HG02870 (cell line): ENCODE data around the gene IGDCC3.

Experiments used
- ATAC-seq: cut with Tn5 transposase; IDR thresholded peaks from one replicate; pipeline ENCODE4 v1.9.1; 2021; ENCODE audit warnings: mild to moderate bottlenecking, moderate library complexity; ENCODE audit not compliant: unreplicated experiment

Gene IGDCC3

DNA sequence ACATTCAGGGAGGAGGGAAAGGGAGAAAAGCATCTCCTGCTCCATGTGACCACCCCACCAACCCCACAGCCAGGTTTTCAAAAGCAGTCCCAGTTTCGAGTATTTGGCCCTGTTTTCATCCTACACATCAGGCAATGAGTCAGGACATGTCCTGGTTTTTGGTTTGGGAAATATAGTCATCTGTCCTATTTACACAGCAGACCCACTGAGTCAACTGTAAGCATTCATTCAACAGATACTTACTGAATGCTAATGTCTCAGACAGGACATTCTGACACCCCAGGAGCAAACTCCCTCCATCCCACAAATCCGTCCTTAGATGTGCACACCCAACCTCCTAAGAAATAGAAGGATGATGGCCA, 32.9 kb downstream of the IGDCC3 start:
- ATAC-seq = no peak

GRCh38 chr15:65344214-65344913, 33.4 kb downstream of the IGDCC3 start:
- ATAC-seq = no peak

DNA sequence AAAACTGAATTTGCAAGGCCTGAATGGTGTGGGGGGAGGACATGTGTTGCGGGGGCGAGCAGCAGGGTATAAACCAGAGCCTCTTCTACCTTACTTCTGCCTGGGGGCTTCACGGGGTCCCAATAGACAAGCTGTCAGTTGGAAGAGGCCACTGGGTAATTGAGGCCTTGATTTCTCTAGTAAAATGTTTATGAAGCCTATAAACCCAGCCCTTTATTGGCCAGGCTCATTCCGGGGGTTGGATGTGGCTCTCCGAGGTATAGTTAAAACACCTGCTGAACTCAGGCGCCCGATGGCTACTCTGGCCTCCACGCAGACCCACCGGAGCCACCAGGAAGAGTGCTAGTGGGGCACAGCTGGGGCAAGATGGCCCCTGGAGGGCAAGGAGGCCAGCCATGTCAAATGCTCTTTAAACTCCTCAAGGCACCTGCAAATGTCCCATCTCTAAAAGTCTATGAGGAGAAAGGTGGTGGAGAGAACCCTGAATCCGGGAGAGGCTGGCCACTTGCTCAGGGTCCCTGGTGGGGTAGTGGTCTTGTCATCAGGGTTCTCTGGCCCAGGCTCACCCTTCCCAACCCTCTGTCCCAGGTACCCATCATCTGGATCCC, 34.3 kb downstream of the IGDCC3 start:
- no peak for ATAC-seq

GRCh38 chr15:65342493-65342892, 35.3 kb downstream of the IGDCC3 start:
- no peak for ATAC-seq

DNA sequence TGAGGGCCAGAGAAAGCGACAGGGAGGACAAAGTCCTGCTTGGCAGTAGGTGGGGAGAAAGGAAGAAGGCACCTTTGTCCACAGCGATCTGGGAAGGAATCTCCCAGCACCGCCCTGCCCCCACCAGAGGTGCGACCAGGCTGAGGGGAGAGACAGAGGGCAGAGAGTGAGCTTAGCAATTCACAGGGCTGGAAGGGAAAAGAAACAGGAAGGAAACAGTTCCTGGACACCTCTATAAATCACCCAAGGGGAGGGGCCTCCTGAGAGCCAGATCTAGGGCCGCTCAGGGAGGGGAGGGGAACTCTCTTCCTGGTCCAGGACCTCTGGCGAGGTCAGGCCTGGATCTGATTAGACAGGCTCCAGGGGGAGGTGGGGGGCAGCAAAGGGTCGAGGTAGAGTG, 37.9 kb downstream of the IGDCC3 start:
- ATAC-seq = no peak

DNA sequence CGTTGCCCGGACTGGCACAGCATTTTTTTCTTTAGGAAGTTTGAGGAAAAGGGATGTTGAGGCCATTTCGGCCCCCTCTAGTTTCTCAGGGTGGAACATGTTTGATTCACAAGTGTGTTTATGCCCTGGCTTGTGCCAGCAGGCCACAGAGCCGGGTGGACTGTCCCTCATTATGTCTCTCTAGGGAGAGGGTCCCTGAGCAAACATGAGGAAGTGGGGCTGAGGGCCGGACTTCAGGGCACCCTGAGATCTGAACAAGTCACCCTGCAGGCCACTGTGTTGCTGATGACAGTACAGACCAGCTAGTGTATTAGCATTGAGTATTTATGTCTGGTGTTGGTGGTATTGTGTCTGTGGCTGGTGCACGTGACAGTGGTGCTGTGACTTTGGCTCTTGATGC, 38.4 kb downstream of the IGDCC3 start:
- ATAC-seq = no peak

- ATAC-seq = no peak
Measured at GRCh38 chr15:65338823-65339222, 39.0 kb downstream of the IGDCC3 start.

GRCh38 chr15:65338366-65338765, 39.4 kb downstream of the IGDCC3 start:
- ATAC-seq = no peak

DNA sequence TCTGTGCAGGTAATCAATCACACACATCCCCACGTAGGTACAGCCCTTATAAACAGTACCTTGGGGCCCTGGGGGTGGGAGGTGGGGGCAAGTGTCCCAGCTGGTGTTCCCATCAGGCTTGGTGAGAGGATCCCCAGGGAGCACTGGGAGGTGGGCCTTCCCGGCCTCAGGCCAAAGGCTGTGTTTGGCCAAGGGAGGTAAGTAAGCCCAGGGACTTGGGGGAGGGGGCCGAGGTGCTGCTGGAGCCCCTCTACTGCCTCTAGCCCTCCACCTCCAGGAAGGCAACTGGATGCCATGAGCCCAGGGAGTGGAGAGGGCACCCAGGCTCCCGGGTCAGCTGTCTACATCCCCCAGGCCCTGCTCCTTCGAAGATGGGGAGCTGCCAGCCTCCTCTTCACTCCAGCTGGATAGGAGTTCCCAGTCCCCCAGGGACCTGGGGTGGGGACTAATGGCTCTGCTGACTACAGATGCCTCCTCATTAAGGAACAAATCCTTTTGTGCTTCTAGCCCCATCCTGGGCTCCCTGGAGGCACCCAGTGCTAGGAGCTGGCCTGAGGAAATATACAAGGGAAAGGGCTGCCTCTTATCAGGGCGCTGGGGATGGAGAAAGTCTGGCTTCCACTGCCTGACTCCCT, 40.2 kb downstream of the IGDCC3 start:
- no peak for ATAC-seq

DNA sequence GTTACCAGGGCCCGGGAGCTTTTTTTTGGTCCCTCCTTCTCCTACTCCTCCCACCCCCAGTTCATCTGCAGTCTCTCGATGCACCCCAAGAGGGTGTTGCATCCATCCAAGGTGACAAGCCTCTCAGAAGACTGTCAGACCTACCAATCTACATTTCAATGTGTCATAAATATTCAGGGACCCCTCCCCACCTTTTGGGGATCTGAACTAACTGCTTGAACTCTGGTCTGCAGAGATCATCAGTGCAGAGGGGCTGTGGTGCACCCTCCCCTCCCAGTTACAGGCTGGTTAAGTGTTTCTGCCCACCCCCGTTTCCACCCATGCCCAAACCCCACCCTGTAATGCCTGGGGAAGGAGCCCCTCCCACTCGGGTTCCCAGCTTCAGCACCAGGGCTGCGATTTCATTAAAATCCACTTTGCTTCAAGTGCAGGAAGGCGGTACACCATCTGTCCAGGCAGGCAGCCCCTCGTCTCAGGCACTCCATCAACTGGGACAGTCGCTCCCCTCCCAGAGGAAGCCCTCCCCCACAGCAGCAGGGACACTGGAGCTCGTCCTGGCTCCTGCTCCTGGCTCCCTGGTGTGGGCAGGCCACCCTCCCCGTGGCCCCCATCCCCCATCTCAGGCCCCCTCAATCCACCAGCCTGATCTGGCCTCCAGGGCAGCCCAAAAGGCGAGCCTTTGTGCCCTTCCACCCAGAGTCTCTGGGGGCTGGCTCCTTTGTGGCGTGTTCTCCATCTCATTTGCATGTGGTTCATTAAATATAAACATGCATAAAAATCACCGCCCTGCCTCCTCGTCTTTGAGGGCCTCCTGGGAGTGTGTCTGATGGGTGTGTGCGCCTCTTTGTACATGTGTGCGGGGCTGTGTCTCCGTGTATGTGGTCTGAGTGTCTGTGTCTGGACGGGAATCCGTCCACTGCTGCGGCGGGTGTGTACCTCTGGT, 41.0 kb downstream of the IGDCC3 start:
- no peak for ATAC-seq

GRCh38 chr15:65335278-65336055, 42.3 kb downstream of the IGDCC3 start:
- no peak for ATAC-seq

DNA sequence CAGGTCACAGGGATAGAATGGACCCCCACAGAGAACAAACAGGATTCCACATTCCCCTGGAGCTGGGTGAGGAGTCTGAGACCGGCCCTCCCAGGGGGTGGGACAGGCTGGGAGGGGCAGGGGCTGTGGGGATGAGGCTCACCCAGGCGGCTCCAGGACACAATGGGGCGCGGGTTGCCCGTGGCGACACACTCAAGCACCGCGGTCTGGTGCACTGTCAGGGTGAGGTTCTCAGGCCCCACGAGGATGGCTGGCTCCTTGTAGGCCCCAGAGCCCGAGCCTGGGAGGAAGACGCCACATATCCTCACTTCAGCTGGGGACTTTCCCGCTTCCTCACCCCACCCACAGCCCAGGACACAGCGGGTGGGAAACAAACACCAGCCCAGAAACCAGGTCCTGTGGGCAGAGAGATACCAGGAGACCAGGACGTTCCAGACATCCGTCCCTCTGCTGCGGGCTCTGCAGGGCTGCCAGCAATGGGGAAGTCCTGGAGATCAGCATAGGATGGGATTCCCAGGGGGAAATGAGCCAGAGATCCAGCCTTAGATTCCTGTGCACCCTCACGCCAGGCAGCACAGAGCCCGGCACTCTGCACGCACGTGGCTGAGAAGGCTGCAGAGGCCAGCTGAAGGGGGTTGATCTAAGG, 43.1 kb downstream of the IGDCC3 start:
- ATAC-seq = no peak

GRCh38 chr15:65333856-65334255, 43.9 kb downstream of the IGDCC3 start:
- ATAC-seq = no peak

- no peak for ATAC-seq
Measured at GRCh38 chr15:65333148-65333820, 44.5 kb downstream of the IGDCC3 start.

DNA sequence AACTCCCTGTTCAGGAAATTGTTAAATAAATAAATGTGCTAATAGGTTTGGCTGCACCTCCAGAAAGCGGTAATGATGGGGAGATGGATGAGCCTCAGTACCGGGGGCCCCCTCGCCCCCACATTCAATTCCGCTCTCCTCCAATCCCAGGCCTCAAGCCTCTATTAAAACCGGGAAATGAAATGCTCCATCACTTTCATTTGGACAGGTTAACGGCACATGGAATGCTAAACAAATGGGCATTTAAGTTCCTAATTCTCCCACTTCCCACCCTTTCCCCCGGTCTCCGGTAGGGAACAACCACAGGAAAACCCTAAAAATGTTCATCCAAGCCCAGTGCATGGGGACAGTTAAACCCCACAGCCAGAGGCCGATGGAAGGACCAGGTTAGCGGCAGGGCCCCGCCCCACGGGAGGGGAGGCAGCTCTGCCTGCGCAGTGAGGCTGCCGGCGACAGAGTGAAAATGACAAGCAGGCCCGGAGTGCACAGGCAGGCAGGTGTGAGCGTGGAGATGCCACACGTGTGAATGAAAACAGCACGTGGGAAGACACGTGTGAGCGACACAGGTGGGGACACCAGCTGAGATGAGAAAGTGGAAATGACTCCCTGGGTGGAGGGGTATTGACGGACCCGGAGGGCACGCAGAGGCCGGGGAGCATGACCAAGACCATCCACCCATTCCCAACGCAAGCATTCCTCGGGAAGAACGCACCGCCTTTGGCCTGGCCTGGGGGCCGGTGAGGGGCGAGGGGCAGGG, 45.2 kb downstream of the IGDCC3 start:
- no peak for ATAC-seq

GRCh38 chr15:65331811-65332210, 46.0 kb downstream of the IGDCC3 start:
- no peak for ATAC-seq

- no peak for ATAC-seq
Measured at GRCh38 chr15:65330934-65331645, 46.7 kb downstream of the IGDCC3 start.
